Measurements from ENCODE around the gene SMARCC2.

Gene SMARCC2

DNA sequence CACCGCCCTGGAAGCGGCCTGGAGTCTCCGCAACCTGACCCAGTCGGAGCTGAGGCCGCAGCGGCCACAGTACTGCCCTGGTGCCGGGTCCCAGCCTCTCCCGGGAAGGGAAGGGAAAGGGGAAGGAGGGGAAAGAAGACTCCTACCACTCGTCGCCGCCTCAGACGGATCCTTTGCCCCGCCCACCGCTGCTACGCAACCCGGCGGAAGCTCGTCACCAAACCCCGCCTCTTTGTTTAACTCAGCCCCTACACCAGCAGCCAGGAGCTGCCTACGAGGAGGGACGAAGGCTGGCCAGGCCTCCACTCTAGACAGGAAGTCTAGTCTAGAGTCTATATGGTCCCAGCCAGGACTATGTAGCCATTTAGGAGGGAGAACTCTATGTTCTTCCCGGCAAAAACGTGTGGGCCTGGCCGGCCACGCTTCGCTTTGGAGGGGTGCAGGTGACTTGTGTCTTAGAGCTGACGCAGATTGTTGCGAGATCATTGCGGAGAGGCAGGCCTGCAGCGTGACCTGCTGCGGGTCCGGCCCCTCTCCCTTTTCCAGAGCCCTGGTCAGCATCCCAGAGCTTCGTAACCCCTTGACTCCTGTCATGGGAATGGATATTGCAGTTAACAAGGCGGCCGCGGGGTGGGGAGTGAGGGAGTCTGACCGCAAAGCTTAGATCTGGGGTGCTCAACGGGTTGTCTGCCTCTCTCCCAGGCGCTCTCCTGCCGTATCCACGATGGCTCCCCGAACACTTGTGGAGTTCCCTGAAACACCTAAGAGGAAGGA, 32.7 kb upstream of the SMARCC2 start, which contains the start of gene RNF41:
TSS of gene RNF41 (minus strand) at position 166 of the 774 bp plus-strand sequence. CDS start 7,875 bp downstream, outside the sequence.
- Mint-ChIP-seq H3K4me1 (ENCODE audit: low read depth) (peaks cover 40% of the 10 kb centered on the region), H3K27ac (peak within 1 kb of the TSS; percentile 97), H3K9me3 (no peaks in the 10 kb centered on the region), H3K27me3 (ENCODE audit: low read depth) (no peaks in the 10 kb centered on the region), H3K4me3 (peak within 1 kb of the TSS; percentile 100), H3K36me3 (ENCODE audit: low read depth) (peaks cover 6% of the 10 kb centered on the region)
- peak; percentile 90 for DNase-seq (ENCODE audit: low spot score)

DNA sequence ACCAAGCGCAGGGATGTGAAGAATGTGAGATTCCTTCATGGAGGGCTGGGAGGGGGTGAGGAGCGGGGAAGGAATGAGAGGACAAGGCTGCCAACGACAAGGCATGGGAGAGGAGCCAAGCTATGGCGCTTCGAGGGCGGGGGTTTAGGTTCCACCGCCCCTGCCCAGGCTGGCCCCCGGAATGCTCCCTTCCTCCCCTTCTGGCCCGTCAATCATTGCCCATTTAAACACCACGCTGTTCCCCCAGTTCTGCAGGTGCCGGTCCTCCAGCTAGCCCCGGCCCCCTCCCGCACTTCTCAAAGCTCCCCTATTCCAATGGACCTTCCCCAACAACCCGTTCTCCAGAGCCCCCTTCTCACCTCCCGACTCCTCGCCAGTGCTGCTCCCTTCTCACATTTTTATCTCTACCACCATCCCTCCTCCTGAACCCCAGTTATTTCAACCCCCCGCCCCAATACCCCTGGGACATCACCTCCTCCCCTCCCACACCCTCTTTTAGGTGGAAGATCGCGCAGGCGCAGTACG, 32.0 kb upstream of the SMARCC2 start:
- H3K27me3 Mint-ChIP-seq (ENCODE audit: low read depth) = no peaks in the 10 kb centered on the region
- H3K4me3 Mint-ChIP-seq = peak overlapping the region; percentile 100
- peaks cover 39% of the 10 kb centered on the region for H3K4me1 Mint-ChIP-seq (ENCODE audit: low read depth)
- H3K9me3 Mint-ChIP-seq = no peaks in the 10 kb centered on the region
- peaks cover 7% of the 10 kb centered on the region for H3K36me3 Mint-ChIP-seq (ENCODE audit: low read depth)
- peak overlapping the region; percentile 97 for H3K27ac Mint-ChIP-seq
- no peak for DNase-seq (ENCODE audit: low spot score)

DNA sequence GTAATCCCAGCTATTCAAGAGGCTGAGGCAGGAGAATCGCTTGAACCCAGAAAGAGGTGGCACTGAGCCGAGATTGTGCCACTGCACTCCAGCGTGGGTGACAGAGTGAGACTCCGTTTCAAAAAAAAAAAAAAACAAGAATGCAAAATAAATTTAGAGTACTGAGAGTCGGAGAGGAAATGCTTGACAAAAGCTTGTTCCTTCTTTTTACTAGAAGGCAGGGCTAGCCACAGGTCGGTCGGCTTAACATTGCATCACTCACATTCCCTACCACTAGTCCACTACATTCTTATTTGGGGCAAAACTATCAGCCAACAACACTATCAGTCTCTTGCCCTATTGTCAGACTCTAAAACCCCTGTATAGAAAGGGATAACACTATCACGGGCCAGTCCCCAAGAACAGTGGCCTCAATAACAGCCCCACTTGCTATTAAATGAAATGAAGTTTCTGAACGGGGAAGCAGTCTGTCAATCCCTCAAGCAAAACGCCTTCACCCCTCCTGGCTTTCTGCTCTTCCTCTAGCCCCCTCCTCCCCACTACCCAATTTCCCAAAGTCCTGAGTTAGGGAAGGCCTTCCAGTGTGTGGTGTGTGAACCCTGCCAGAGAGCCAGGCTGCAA, 31.4 kb upstream of the SMARCC2 start:
- Mint-ChIP-seq H3K27ac (peak overlapping the region; percentile 97), H3K27me3 (ENCODE audit: low read depth) (no peaks in the 10 kb centered on the region), H3K4me3 (peak overlapping the region; percentile 100), H3K36me3 (ENCODE audit: low read depth) (peaks cover 4% of the 10 kb centered on the region), H3K9me3 (no peaks in the 10 kb centered on the region), H3K4me1 (ENCODE audit: low read depth) (peaks cover 38% of the 10 kb centered on the region)
- no peak for DNase-seq (ENCODE audit: low spot score)

DNA sequence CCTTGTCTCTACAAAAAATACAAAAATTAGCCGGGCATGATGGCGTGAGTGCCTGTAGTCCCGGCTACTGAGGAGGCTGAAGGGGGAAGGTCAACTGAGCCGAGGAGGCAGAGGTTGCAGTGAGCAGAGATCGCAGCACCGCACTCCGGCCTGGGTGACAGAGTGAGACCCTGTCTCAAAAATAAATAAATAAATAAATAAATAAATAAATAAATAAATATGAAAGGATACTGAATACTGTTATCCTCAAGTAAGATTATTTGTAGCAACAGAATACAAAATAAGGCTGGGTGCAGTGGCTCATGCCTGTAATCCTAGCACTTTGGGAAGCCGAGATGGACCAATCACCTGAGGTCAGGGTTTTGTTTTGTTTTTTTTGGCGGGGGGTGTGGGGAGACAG, 30.6 kb upstream of the SMARCC2 start:
- Mint-ChIP-seq H3K27me3 (ENCODE audit: low read depth) (no peaks in the 10 kb centered on the region), H3K27ac (no peak overlapping the region), H3K36me3 (ENCODE audit: low read depth) (peaks cover 6% of the 10 kb centered on the region), H3K9me3 (no peaks in the 10 kb centered on the region), H3K4me3 (peak overlapping the region; percentile 52), H3K4me1 (ENCODE audit: low read depth) (peaks cover 30% of the 10 kb centered on the region)
- DNase-seq (ENCODE audit: low spot score) = no peak

DNA sequence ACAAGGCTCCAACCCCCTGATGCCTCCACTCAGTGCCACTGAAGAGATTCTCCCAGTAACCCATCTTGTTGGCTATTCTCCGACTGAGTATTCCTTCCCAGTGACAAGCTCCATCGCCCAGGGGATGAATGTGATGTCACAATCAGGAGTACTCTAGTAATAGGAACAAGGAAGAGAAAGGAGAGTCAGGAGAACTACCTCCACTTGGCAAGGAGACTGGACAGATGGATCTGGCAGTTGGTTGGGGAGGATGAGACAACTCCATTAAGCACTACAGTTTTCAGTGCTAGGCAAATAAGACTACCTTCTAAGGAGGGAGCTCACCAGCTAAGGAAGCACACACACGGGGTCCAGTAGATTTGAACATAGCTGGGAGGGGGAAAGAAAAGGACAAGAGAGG, 27.2 kb upstream of the SMARCC2 start:
- H3K4me1 Mint-ChIP-seq (ENCODE audit: low read depth) = peaks cover 8% of the 10 kb centered on the region
- peaks cover 26% of the 10 kb centered on the region for H3K36me3 Mint-ChIP-seq (ENCODE audit: low read depth)
- H3K27me3 Mint-ChIP-seq (ENCODE audit: low read depth) = no peaks in the 10 kb centered on the region
- no peak overlapping the region for H3K27ac Mint-ChIP-seq
- no peak overlapping the region for H3K4me3 Mint-ChIP-seq
- no peaks in the 10 kb centered on the region for H3K9me3 Mint-ChIP-seq
- DNase-seq (ENCODE audit: low spot score) = no peak

DNA sequence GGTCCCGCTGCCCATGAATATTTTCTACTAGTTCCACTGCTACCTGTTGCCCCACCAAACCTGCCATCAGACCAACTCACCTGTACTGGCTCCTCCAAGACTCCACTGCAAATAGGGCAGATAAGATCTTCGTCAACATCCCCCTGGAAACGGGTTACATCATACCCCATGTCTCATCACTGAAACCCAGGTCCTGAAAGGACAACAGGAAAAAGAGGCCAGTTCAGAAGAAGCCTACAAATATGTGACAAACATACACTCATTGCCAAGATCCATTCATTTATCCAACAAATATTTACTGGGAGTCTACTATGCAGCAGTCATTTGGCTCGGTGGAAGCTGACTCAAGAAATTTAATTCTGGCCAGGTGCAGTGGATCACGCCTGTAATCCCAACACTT, 24.6 kb upstream of the SMARCC2 start:
- Mint-ChIP-seq H3K9me3 (no peaks in the 10 kb centered on the region), H3K36me3 (ENCODE audit: low read depth) (peaks cover 42% of the 10 kb centered on the region), H3K27me3 (ENCODE audit: low read depth) (no peaks in the 10 kb centered on the region), H3K27ac (no peak overlapping the region), H3K4me1 (ENCODE audit: low read depth) (no peaks in the 10 kb centered on the region), H3K4me3 (no peak overlapping the region)
- DNase-seq (ENCODE audit: low spot score) = no peak

DNA sequence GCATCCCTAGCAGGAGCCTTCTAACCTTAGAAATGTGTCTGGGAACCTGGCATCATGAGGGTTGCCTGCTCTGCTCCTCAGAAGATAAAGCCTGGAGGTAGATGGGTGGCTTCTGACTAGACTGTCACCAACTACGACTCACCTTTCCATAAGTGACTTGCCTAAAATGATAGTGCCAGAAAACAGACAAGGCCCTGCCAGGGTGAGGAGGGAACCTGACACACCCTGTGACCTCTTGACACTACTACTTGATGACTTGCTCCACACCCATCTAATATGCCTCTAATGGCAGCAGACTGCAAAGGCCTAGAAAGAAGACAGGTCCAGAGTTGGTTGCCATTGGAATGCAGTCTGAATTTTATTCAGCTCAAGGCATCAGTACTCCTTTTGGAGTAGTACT, 23.1 kb upstream of the SMARCC2 start:
- DNase-seq (ENCODE audit: low spot score) = no peak
- no peak overlapping the region for H3K4me3 Mint-ChIP-seq
- no peaks in the 10 kb centered on the region for H3K9me3 Mint-ChIP-seq
- no peak overlapping the region for H3K27ac Mint-ChIP-seq
- H3K36me3 Mint-ChIP-seq (ENCODE audit: low read depth) = peaks cover 50% of the 10 kb centered on the region
- no peaks in the 10 kb centered on the region for H3K4me1 Mint-ChIP-seq (ENCODE audit: low read depth)
- H3K27me3 Mint-ChIP-seq (ENCODE audit: low read depth) = no peaks in the 10 kb centered on the region

DNA sequence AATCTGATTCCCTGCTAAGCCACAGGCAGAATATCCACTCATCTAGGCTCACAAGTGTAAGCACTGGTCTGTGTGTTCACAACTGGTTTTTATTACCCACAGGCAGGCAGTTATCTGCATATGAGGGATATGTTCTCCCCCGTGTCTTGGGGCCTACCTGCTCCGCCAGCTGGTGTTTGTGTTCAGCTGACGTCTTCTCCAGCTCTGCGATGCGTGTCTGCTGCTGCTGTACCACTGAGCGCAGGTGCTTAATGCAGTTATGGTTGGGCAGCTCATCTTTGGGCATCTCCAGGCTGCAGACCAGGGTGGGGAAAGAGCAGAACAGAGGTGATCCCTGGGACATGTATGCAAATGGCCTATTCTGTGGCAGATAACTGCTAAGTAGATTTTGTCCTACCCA, 18.7 kb upstream of the SMARCC2 start:
- no peak for DNase-seq (ENCODE audit: low spot score)
- H3K27me3 Mint-ChIP-seq (ENCODE audit: low read depth) = no peaks in the 10 kb centered on the region
- H3K4me3 Mint-ChIP-seq = no peak overlapping the region
- no peaks in the 10 kb centered on the region for H3K9me3 Mint-ChIP-seq
- no peaks in the 10 kb centered on the region for H3K4me1 Mint-ChIP-seq (ENCODE audit: low read depth)
- no peak overlapping the region for H3K27ac Mint-ChIP-seq
- H3K36me3 Mint-ChIP-seq (ENCODE audit: low read depth) = peaks cover 44% of the 10 kb centered on the region

DNA sequence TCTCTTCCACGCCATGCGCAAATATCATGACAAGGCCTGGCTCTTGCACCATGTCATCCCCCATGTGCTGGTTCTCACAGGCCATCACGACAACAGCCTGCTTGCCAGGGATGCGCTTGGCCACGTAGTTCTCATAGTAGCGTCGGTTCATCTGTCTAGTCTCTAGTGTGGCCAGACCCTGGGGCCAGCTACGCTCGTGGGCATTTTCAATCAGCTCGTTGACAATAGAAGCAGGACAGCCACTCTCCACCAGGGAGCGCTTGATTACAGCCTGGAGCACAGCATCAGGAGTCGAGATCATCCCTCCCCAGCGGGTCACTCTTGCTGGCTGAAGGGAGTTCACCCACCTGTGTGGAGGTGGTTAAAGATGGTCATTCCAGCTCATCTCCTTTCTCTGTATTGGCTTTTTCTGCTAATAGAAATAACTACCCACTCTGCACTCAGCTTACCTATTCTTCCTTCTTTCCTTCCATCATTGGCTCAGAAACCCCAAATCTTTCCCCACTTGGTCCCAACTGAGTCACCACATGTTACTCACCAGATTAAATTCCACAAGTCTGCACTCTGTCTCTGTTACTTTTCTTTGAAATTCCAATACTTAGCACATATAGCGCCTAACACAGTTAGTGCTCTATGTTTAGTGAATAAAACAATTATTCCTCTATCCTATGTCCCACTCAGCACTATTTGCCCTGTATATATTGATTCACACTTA, 17.3 kb upstream of the SMARCC2 start:
- H3K27me3 Mint-ChIP-seq (ENCODE audit: low read depth) = no peaks in the 10 kb centered on the region
- no peak overlapping the region for H3K27ac Mint-ChIP-seq
- no peak for DNase-seq (ENCODE audit: low spot score)
- H3K9me3 Mint-ChIP-seq = no peaks in the 10 kb centered on the region
- peaks cover 37% of the 10 kb centered on the region for H3K36me3 Mint-ChIP-seq (ENCODE audit: low read depth)
- no peak overlapping the region for H3K4me3 Mint-ChIP-seq
- peaks cover 2% of the 10 kb centered on the region for H3K4me1 Mint-ChIP-seq (ENCODE audit: low read depth)

DNA sequence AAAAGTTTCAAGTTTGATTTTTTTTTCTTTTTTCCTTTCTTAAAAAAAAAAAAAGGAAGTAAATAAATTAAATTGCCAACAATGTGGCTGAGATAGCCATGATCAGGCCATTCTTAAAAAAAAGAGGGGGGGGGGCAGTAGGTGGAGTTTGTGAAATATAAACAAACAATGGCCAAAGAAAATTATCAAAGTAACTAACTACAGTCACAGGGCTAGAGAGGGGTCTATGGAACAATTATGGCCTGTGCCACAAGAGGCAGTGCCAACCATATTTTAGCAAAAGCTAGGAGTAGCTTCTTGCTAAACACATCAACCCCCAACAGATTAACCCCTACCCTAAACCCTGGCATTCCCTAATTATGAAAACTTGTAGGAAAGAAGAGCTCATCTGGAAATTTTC, 16.2 kb upstream of the SMARCC2 start:
- Mint-ChIP-seq H3K27ac (no peak overlapping the region), H3K4me1 (ENCODE audit: low read depth) (peaks cover 2% of the 10 kb centered on the region), H3K27me3 (ENCODE audit: low read depth) (no peaks in the 10 kb centered on the region), H3K4me3 (no peak overlapping the region), H3K9me3 (no peaks in the 10 kb centered on the region), H3K36me3 (ENCODE audit: low read depth) (peaks cover 33% of the 10 kb centered on the region)
- DNase-seq (ENCODE audit: low spot score) = no peak

DNA sequence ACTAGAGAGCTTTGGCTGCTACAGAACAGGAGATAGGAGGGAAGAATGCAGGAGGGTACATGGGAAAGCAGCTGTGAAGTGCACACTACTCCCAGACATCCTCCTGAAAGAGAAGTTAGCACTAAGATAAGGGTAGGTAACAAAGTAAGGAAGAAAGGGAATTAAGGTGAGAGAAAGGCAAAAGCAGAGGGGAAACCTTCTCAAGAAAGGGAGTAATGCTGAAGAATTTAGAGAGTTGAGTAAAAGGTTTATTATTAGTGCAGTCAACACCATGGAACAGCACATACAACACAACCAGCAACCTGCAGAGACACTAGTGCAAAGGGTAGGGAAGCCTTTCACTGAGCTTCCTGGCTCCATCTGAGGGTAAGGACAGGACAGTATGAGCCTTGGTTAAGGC, 15.0 kb upstream of the SMARCC2 start:
- no peak for DNase-seq (ENCODE audit: low spot score)
- H3K27ac Mint-ChIP-seq = no peak overlapping the region
- no peaks in the 10 kb centered on the region for H3K27me3 Mint-ChIP-seq (ENCODE audit: low read depth)
- peaks cover 2% of the 10 kb centered on the region for H3K4me1 Mint-ChIP-seq (ENCODE audit: low read depth)
- H3K9me3 Mint-ChIP-seq = no peaks in the 10 kb centered on the region
- no peak overlapping the region for H3K4me3 Mint-ChIP-seq
- H3K36me3 Mint-ChIP-seq (ENCODE audit: low read depth) = peaks cover 23% of the 10 kb centered on the region

DNA sequence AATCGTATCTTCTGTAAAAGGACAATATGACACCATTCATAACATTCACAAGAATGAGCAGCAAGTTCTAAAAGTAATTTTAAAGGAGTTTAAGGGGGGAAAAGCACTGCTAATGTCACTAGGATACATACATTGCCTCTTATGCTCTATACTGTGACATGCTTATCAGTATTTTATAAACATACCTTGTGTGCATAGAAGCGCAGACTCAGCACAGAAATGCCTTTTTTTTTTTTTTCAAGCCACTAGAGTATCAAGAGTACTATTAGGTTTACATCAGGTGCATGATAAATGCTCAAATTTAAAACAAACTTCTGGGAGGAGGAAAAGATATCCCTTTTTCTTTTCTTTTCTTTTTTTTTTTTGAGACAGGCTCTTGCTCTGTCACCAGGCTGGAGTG, 13.6 kb upstream of the SMARCC2 start:
- H3K36me3 Mint-ChIP-seq (ENCODE audit: low read depth) = peaks cover 17% of the 10 kb centered on the region
- H3K4me3 Mint-ChIP-seq = no peak overlapping the region
- peaks cover 2% of the 10 kb centered on the region for H3K4me1 Mint-ChIP-seq (ENCODE audit: low read depth)
- H3K27ac Mint-ChIP-seq = no peak overlapping the region
- no peak for DNase-seq (ENCODE audit: low spot score)
- no peaks in the 10 kb centered on the region for H3K27me3 Mint-ChIP-seq (ENCODE audit: low read depth)
- no peaks in the 10 kb centered on the region for H3K9me3 Mint-ChIP-seq

DNA sequence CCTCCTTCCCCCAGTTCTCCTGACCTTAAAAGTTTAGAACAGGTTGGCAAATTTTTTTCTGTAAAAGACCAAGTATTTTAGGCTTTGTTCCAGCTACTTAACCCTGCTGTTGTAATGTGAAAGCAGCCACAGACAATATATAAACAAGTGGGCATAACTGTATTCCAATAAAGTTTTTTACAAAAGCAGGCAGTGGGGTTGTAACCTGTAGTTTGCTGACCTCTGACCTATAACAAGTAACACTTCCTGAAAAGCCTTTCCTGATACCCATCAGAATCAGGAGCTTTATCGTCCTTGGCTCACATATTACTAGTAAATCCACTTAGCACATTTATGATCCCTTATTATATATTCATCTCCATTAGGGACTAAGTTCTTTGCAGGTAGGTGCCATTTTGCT, 13.1 kb upstream of the SMARCC2 start:
- Mint-ChIP-seq H3K27ac (no peak overlapping the region), H3K4me3 (no peak overlapping the region), H3K4me1 (ENCODE audit: low read depth) (peaks cover 2% of the 10 kb centered on the region), H3K9me3 (no peaks in the 10 kb centered on the region), H3K36me3 (ENCODE audit: low read depth) (peaks cover 12% of the 10 kb centered on the region), H3K27me3 (ENCODE audit: low read depth) (no peaks in the 10 kb centered on the region)
- no peak for DNase-seq (ENCODE audit: low spot score)

DNA sequence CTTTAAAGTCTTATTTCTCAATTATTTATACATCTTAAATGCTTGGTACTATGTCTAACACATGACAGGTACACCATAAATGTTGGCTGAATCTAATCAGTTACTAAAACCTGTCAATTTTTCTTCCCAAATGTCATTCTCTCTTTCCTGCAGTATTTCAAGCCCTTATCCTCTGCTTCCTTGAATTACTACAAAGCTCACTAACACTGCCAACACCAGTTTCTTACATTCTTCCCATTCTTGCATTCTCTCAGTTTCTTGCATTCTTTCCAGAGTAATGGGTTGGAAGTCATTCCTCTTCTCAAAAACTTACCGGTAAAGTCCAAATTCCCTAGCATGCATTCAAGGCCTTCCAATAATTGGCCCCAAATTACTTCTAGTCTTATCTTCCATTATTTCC, 9.6 kb upstream of the SMARCC2 start:
- no peak for DNase-seq (ENCODE audit: low spot score)
- no peaks in the 10 kb centered on the region for H3K9me3 Mint-ChIP-seq
- peaks cover 1% of the 10 kb centered on the region for H3K36me3 Mint-ChIP-seq (ENCODE audit: low read depth)
- H3K27ac Mint-ChIP-seq = no peak overlapping the region
- peaks cover 2% of the 10 kb centered on the region for H3K4me1 Mint-ChIP-seq (ENCODE audit: low read depth)
- no peak overlapping the region for H3K4me3 Mint-ChIP-seq
- H3K27me3 Mint-ChIP-seq (ENCODE audit: low read depth) = no peaks in the 10 kb centered on the region

All from T-helper 2 cell treated with Interferon-gamma antibody and Interleukin-4, amounts not matched to agents 5 μg/mL and 100 μg/mL, for 36 hours (primary cell).